ENCODE data around the gene PCP2. TPM values are rescaled to one million over a fixed set of nuclear protein-coding genes. Genes with fewer than 3 reads are reported as not detected.

PCP2 gene
- total RNA-seq, 4 donors from 2014 or later, result 2.3 to 13.4 (median 7.8) TPM; not detected in 1

- no peaks in the 10 kb centered on the region for H3K27me3 ChIP-seq
- no peak for TF ChIP-seq POLR2A (IDR thresholded peaks at IDR 0.05)
- TF ChIP-seq, protein P1, sequence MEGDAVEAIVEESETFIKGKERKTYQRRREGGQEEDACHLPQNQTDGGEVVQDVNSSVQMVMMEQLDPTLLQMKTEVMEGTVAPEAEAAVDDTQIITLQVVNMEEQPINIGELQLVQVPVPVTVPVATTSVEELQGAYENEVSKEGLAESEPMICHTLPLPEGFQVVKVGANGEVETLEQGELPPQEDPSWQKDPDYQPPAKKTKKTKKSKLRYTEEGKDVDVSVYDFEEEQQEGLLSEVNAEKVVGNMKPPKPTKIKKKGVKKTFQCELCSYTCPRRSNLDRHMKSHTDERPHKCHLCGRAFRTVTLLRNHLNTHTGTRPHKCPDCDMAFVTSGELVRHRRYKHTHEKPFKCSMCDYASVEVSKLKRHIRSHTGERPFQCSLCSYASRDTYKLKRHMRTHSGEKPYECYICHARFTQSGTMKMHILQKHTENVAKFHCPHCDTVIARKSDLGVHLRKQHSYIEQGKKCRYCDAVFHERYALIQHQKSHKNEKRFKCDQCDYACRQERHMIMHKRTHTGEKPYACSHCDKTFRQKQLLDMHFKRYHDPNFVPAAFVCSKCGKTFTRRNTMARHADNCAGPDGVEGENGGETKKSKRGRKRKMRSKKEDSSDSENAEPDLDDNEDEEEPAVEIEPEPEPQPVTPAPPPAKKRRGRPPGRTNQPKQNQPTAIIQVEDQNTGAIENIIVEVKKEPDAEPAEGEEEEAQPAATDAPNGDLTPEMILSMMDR (IDR thresholded peaks at IDR 0.05), result no peak
- no peaks in the 10 kb centered on the region for H3K4me1 ChIP-seq
- DNase-seq, result no peak
- H3K4me3 ChIP-seq, result no peak overlapping the region
- no peak overlapping the region for H3K27ac ChIP-seq
- H3K36me3 ChIP-seq, result peaks cover 0 to 27% (median 0%) of the 10 kb centered on the region in 3 donors
- H3K9me3 ChIP-seq, result no peaks in the 10 kb centered on the region
These were observed 27.9 kb downstream of the PCP2 start for GRCh38 chr19:7605490-7606222.

- Histone ChIP-seq H3K36me3 (peaks cover 0 to 21% (median 0%) of the 10 kb centered on the region in 3 donors), H3K27me3 (no peaks in the 10 kb centered on the region)
These were observed 29.6 kb downstream of the PCP2 start for GRCh38 chr19:7603919-7604318.

DNA sequence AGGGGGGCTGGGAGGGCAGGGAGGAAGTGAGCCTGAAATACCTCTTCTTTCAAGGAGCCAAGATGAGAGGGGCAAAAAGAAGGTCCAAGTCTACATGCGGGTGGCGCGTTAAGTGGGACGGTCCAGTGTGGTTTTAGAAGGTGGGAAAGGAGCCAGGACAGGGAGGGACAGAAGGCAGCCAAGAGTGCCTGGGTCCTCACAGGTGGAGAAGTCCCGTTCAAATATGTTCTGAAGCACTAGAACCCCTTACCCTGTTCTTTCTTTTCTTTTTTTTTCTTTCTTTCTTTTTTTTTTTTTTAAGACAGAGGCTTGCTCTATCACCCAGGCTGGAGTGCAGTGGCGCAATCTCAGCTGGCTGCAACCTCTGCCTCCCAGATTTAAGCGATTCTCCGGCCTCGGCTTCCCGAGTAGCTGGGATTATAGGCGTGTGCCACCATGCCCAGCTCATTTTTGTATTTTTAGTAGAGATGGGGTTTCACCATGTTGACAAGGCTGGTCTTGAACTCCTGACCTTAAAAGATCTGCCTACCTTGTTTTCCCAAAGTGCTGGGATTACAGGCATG is 30.5 kb downstream of the PCP2 start:
- no peaks in the 10 kb centered on the region for H3K9me3 ChIP-seq
- DNase-seq, result no peak
- H3K4me3 ChIP-seq, result no peak overlapping the region
- H3K36me3 ChIP-seq, result peaks cover 0 to 18% (median 0%) of the 10 kb centered on the region in 3 donors
- no peaks in the 10 kb centered on the region for H3K27me3 ChIP-seq
- H3K27ac ChIP-seq, result no peak overlapping the region
- H3K4me1 ChIP-seq, result no peaks in the 10 kb centered on the region
- TF ChIP-seq POLR2A (IDR thresholded peaks at IDR 0.05), result no peak
- TF ChIP-seq, protein P1 (IDR thresholded peaks at IDR 0.05), result no peak

More at GRCh38 chr19:7603919-7604318, 29.6 kb downstream of the PCP2 start:
- H3K27ac ChIP-seq, result no peak overlapping the region
- DNase-seq, result no peak
- no peaks in the 10 kb centered on the region for H3K4me1 ChIP-seq
- no peaks in the 10 kb centered on the region for H3K9me3 ChIP-seq
- no peak overlapping the region for H3K4me3 ChIP-seq
- TF ChIP-seq POLR2A (IDR thresholded peaks at IDR 0.05), result no peak
- TF ChIP-seq, protein P1 (IDR thresholded peaks at IDR 0.05), result no peak

DNA sequence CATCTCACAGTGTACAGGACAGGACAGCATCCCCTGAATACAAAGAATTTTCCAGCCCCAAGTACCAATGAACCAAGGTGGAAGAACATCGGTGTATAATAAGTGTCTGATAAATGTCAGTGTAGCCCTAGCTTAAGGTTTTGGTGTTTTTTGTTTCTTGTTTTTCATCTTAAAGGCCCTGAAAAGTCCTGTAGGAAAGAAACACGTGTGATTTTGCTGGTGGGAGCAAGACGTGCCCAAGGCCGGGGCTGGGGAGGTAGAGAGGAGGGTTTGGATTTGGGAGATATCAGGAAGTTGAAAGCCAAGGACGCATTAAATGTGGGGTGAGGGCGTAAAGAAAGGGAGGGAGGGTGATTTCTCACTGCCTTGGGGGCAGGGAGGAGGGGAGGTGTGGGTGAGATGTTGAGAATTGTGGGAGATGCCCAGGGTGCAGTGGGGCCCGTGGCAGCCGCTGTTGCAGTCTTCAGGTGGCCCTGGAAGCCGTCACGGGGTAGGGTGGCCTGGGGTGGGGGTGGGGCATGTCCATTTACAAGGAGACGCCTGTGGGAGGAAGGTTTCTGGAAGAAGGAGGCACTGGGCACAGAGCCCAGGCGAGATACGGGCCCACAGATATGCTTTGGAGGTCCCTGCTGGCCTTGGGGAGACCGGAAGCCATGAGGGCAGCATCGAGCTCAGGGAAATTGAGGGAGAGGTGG is 31.1 kb downstream of the PCP2 start:
- DNase-seq, result no peak
- no peak for TF ChIP-seq POLR2A (IDR thresholded peaks at IDR 0.05)
- TF ChIP-seq, protein P1 (IDR thresholded peaks at IDR 0.05), result no peak
- Histone ChIP-seq H3K9me3 (no peaks in the 10 kb centered on the region), H3K27ac (no peak overlapping the region), H3K36me3 (peaks cover 0 to 12% (median 0%) of the 10 kb centered on the region in 3 donors), H3K4me3 (no peak overlapping the region), H3K4me1 (no peaks in the 10 kb centered on the region), H3K27me3 (no peaks in the 10 kb centered on the region)

DNA sequence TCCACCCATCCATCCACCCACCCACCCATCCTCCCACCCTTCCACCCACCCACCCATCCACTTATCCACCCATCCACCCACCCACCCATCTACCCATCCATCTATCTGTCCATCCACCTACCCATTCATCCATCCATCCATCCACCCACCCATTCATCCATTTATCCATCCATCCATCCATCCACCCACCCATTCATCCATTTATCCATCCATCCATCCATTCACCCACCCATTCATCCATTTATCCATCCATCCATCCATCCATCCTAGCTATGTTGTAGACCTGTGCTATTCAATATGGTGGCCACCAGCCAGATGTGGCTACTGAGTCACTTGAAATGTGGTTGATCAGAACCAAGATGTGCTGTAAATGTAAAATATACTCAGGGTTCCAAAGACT is 32.8 kb downstream of the PCP2 start:
- no peak for DNase-seq
- no peaks in the 10 kb centered on the region for H3K9me3 ChIP-seq
- no peak for TF ChIP-seq POLR2A (IDR thresholded peaks at IDR 0.05)
- TF ChIP-seq, protein P1 (IDR thresholded peaks at IDR 0.05), result no peak
- peaks cover 0 to 7% of the 10 kb centered on the region in 2 donors for H3K27me3 ChIP-seq
- H3K4me3 ChIP-seq, result no peak overlapping the region
- H3K27ac ChIP-seq, result no peak overlapping the region
- H3K4me1 ChIP-seq, result peaks cover 0 to 9% (median 4%) of the 10 kb centered on the region in 4 donors
- H3K36me3 ChIP-seq, result peaks cover 0 to 6% (median 0%) of the 10 kb centered on the region in 3 donors

Measured in Peyer's patch (tissue), 4 donors.